PC-3 (cell line): ENCODE results near the gene CLPSL2.

Experiments used
- EZH2phosphoT487 ChIP-seq: fragments of 300-600 bp; sonication (generic); IDR thresholded peaks from 2 replicates; pipeline ENCODE4 v1.6.1; 2018; ENCODE audit warnings: mild to moderate bottlenecking, antibody characterized with exemption, low read length, borderline replicate concordance
- TF ChIP-seq, protein P1 (sequence below): fragments of 300-600 bp; sonication (generic); conservative IDR thresholded peaks from 2 replicates; pipeline ENCODE4 v1.5.1; 2017; ENCODE audit warnings: antibody characterized with exemption, low read depth, mild to moderate bottlenecking, low read length

DNA sequence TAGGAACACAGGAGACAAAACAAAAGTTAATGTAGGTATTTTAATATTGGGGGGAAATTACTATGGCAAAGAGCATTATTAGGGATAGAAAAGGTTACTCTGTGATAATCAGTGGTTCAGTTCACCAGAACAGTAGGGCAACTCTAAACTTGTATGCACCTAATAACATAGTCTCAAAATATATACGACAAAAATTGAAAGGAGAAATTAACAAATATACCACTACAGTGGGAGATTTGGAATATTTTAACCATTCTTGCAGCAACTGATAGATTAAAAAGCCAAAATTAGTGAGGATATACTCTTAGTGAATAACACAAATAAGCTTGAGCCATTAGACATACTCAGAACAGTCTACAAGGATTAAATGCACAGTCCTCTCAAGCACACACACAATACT, 28.5 kb upstream of the CLPSL2 start:
- TF ChIP-seq, protein P1, sequence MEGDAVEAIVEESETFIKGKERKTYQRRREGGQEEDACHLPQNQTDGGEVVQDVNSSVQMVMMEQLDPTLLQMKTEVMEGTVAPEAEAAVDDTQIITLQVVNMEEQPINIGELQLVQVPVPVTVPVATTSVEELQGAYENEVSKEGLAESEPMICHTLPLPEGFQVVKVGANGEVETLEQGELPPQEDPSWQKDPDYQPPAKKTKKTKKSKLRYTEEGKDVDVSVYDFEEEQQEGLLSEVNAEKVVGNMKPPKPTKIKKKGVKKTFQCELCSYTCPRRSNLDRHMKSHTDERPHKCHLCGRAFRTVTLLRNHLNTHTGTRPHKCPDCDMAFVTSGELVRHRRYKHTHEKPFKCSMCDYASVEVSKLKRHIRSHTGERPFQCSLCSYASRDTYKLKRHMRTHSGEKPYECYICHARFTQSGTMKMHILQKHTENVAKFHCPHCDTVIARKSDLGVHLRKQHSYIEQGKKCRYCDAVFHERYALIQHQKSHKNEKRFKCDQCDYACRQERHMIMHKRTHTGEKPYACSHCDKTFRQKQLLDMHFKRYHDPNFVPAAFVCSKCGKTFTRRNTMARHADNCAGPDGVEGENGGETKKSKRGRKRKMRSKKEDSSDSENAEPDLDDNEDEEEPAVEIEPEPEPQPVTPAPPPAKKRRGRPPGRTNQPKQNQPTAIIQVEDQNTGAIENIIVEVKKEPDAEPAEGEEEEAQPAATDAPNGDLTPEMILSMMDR, result no peak
- no peak for TF ChIP-seq EZH2phosphoT487
